ENCODE measurements around the gene RCAN3.
A peak's percentile ranks its signal among the peaks of the same experiment; 100 is the strongest.
"Not testable (repeated sequence)": the region's sequence is repeated elsewhere in the genome, so short reads cannot be mapped to it uniquely, and the experiment has no call there.

Gene RCAN3

DNA sequence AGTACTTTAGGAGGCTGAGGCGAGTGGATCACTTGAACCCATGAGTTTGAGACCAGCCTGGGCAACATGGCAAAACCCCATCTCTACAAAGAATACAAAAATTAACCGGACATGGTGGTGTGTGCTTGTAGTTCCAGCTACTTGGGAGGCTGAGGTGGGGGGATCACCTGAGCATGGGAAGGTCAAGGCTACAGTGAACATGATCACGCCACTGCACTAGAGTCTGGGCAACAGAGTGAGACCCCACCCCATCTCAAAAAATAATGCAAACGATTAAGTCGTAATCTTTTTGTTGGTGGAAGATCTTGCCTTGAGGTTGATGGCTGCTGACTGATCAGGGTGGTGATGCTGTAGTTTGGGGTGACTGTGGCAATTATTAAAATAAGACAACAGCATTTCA is 6.3 kb downstream of the RCAN3 start:
- DNase-seq (ENCODE audit: low spot score): no peak
- Mint-ChIP-seq H3K9me3 (no peaks in the 10 kb centered on the region), H3K4me1 (ENCODE audit: low read depth) (peaks cover 55% of the 10 kb centered on the region), H3K4me3 (peak overlapping the region; percentile 11), H3K27ac (no peak overlapping the region), H3K27me3 (ENCODE audit: low read depth) (no peaks in the 10 kb centered on the region), H3K36me3 (ENCODE audit: low read depth) (peaks cover 50% of the 10 kb centered on the region)

DNA sequence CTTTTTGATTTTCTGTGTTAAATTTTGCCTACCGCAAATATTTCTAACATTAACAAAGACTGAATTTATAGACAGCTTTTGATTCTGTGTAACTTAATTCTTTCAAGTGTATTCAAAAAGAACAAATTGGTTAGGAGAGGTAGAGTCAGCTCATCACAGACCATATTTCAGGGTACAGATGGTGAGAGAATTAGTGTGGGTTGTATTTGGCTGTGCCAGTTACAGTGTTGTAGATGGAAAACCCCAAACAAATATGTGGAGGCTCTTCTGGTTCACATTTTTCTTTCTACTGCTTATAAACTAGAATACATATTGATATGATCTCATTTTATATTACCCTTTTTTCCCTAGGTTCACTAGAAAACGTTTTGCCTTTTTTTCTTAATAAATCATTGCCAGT is 11.1 kb downstream of the RCAN3 start:
- H3K36me3 Mint-ChIP-seq (ENCODE audit: low read depth): peaks cover 49% of the 10 kb centered on the region
- no peak overlapping the region for H3K27ac Mint-ChIP-seq
- DNase-seq (ENCODE audit: low spot score): no peak
- H3K4me1 Mint-ChIP-seq (ENCODE audit: low read depth): peaks cover 24% of the 10 kb centered on the region
- no peak overlapping the region for H3K4me3 Mint-ChIP-seq
- H3K27me3 Mint-ChIP-seq (ENCODE audit: low read depth): no peaks in the 10 kb centered on the region
- no peaks in the 10 kb centered on the region for H3K9me3 Mint-ChIP-seq

DNA sequence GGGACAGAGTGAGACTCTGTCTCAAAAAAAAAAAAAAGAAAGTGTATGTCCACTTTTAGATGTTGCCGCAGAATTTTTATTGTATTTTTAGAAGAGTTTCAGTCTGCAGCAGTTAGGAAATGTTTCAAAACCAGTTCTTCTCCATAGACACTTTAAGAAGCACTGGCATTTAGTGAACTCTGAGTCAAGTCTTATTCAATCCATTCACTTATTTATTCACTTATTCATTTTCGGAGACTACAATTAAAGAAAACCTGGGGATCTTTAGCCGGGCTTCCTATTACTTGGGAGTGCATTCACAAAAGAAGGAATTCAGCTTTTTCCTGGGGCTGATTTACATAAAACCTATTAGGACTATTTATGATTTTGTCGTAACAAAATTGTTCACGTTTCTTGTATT is 12.3 kb downstream of the RCAN3 start:
- Mint-ChIP-seq H3K27me3 (ENCODE audit: low read depth) (no peaks in the 10 kb centered on the region), H3K4me1 (ENCODE audit: low read depth) (peaks cover 15% of the 10 kb centered on the region), H3K27ac (no peak overlapping the region), H3K36me3 (ENCODE audit: low read depth) (peaks cover 47% of the 10 kb centered on the region), H3K4me3 (no peak overlapping the region), H3K9me3 (no peaks in the 10 kb centered on the region)
- DNase-seq (ENCODE audit: low spot score): no peak

DNA sequence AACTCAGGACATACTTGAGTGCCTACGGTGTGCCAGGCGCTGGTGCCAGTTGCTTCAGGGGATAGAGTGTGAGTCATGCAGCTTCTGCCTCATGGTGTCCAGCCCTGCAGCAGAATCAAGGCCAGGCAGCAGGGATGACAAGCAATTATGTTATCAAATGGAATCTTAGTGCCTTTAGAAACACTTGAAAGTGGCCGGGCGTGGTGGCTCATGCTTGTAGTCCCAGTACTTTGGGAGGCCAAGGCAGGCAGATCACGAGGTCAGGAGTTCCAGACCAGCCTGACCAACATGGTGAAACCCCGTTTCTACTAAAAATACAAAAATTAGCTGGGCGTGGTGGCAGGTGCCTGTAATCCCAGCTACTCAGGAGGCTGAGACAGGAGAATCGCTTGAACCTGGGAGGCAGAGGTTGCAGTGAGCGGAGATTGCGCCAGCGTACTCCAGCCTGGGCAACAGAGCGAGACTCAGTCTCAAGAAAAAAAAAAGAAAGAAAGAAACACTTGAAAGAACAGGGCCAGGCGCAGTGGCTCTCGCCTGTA is 13.1 kb downstream of the RCAN3 start:
- H3K36me3 Mint-ChIP-seq (ENCODE audit: low read depth): peaks cover 45% of the 10 kb centered on the region
- not testable (repeated sequence) for DNase-seq (ENCODE audit: low spot score); H3K27ac Mint-ChIP-seq; H3K27me3 Mint-ChIP-seq (ENCODE audit: low read depth); H3K9me3 Mint-ChIP-seq; H3K4me3 Mint-ChIP-seq
- H3K4me1 Mint-ChIP-seq (ENCODE audit: low read depth): peaks cover 11% of the 10 kb centered on the region

DNA sequence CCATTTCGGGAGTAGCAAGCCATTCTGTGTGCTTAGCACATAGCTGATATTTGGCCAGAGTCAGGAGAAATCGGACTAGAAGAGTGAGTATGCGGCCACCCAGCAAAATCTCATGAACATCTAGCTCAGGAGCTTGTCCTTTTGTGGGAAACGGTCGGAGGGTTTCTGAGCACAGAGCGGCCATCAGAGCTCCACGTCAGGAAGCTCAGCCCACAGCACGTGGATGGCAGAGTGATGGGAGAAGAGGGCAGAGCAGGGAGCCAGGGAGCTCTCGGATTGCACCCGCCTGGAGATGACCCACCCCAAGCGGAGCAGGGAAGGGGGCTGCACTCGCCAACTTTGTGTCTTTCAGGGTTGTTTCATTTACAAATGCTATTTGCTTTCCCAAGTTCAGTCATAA is 13.9 kb downstream of the RCAN3 start:
- Mint-ChIP-seq H3K4me1 (ENCODE audit: low read depth) (peaks cover 11% of the 10 kb centered on the region), H3K36me3 (ENCODE audit: low read depth) (peaks cover 43% of the 10 kb centered on the region), H3K27ac (no peak overlapping the region), H3K27me3 (ENCODE audit: low read depth) (no peaks in the 10 kb centered on the region), H3K4me3 (no peak overlapping the region), H3K9me3 (peaks cover 4% of the 10 kb centered on the region)
- no peak for DNase-seq (ENCODE audit: low spot score)

DNA sequence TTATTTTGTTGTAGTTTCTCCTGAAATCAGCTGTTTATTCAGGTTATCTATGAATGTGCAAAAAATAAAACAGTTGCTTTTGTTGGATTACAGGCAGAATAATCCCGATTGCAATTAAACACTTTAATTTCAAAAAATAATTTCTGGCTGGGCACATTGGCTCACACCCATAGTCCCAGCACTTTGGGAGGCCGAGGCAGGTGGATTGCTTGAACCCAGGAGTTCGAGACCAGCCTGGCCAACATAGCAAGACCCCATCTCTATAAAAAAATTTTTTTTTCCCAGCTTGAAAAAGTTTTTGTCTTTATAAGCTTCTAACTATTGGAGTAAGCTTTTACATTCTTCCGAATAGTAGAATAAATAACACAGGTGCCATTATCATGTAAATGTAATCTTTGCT is 15.3 kb downstream of the RCAN3 start:
- H3K27me3 Mint-ChIP-seq (ENCODE audit: low read depth): no peaks in the 10 kb centered on the region
- peaks cover 48% of the 10 kb centered on the region for H3K36me3 Mint-ChIP-seq (ENCODE audit: low read depth)
- peaks cover 7% of the 10 kb centered on the region for H3K4me1 Mint-ChIP-seq (ENCODE audit: low read depth)
- peaks cover 4% of the 10 kb centered on the region for H3K9me3 Mint-ChIP-seq
- no peak overlapping the region for H3K27ac Mint-ChIP-seq
- no peak overlapping the region for H3K4me3 Mint-ChIP-seq
- DNase-seq (ENCODE audit: low spot score): no peak

DNA sequence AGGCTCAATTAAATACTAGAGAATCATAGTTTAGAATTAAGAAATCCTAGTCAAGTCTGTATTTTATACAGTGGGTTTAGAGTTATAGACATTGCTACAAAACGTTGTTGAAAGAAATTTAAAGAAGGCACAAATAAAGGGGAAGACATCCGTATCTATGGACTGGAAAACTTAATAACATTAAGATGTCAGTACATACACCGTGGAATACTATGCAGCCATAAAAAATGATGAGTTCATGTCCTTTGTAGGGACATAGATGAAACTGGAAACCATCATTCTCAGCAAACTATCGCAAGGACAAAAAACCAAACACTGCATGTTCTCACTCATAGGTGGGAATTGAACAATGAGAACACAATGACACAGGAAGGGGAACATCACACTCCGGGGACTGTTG is 17.6 kb downstream of the RCAN3 start:
- not testable (repeated sequence) for H3K9me3 Mint-ChIP-seq; H3K27ac Mint-ChIP-seq; H3K4me1 Mint-ChIP-seq (ENCODE audit: low read depth); H3K4me3 Mint-ChIP-seq; DNase-seq (ENCODE audit: low spot score); H3K27me3 Mint-ChIP-seq (ENCODE audit: low read depth)
- peaks cover 50% of the 10 kb centered on the region for H3K36me3 Mint-ChIP-seq (ENCODE audit: low read depth)

DNA sequence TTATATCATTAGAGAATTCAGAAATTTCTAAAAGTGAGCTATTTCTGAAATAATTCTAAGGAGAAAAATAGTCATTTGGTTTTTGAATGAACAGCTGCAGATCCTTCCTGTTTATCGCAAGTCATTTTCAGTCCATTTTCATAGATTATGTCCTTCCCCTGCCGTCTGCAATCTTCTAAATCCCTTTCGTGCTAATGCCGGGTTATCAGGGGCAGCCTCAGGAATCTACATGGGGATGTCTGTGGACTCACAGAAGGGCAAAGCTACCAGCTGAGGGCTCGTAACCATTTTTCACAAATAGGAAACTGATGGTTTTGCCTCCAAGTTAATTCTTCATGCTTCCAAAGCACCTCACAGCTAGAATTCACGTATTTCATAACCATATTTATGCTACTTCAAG is 23.0 kb downstream of the RCAN3 start:
- Mint-ChIP-seq H3K4me3 (no peak overlapping the region), H3K36me3 (ENCODE audit: low read depth) (peaks cover 40% of the 10 kb centered on the region), H3K27me3 (ENCODE audit: low read depth) (no peaks in the 10 kb centered on the region), H3K27ac (no peak overlapping the region), H3K4me1 (ENCODE audit: low read depth) (peaks cover 17% of the 10 kb centered on the region), H3K9me3 (no peaks in the 10 kb centered on the region)
- DNase-seq (ENCODE audit: low spot score): no peak

DNA sequence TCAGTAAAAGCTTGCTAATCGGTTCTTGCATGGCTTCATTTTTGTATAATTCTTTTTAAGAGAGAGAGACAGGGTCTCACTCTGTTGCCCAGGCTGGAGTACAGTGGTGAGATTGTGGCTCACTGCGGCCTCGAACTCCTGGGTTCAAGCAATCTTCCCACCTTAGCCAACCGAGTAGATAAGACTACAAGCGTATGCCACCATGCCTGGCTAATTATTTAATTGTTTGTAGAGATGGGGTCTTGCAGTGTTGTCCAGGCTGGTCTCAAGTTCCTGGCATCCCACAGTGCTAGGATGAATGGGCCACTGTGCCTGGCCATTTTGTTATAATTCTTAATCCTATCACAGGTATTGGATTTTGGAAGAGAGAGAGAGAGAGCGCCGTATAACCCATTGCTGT is 23.4 kb downstream of the RCAN3 start:
- H3K9me3 Mint-ChIP-seq: no peaks in the 10 kb centered on the region
- no peaks in the 10 kb centered on the region for H3K27me3 Mint-ChIP-seq (ENCODE audit: low read depth)
- H3K4me1 Mint-ChIP-seq (ENCODE audit: low read depth): peaks cover 17% of the 10 kb centered on the region
- no peak for DNase-seq (ENCODE audit: low spot score)
- no peak overlapping the region for H3K4me3 Mint-ChIP-seq
- peaks cover 39% of the 10 kb centered on the region for H3K36me3 Mint-ChIP-seq (ENCODE audit: low read depth)
- no peak overlapping the region for H3K27ac Mint-ChIP-seq

DNA sequence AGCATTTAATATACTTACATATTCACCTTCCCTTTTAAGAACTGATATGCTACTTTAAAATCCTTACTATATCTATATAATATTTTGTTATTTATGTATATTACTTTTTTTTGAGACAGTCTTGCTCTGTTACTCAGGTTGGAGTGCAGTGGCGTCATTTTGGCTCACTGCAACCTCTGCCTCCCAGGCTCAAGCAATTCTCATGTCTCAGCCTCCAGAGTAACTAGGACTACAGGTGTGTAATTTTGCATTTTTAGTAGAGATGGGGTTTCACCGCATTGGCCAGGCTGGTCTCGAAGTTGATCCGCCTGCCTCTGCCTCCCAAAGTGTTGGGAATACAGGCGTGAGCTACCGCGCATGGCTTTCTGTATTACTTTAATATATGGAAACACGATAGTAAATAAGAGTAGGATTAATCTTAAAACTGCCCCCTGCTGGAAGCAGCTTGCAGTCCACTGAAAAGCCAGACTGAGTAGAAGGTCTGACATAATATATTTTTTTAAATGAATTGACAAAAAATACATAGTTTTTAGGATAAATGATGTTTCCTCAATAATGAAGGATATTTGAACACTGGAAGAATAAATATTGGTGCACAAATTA is 24.4 kb downstream of the RCAN3 start:
- Mint-ChIP-seq H3K36me3 (ENCODE audit: low read depth) (peaks cover 44% of the 10 kb centered on the region), H3K27ac (no peak overlapping the region)

DNA sequence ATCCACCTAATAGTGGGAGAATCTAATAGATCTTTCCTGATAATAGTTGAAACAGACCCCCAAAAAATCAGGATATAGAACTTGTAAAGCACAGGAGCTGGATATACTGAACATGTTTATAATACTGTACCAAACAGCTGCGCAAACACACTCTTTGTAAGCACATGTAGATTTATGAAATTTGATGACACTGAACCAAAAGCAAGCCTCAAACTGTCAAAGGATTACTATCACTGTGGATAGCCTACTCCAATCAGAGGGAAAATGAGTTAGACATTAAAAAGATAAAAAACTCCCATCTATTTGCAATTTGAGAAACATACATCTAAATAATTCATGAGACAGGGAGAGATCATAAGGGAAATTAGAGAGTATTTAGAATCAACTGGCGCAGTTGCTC is 26.1 kb downstream of the RCAN3 start:
- H3K4me1 Mint-ChIP-seq (ENCODE audit: low read depth): peaks cover 23% of the 10 kb centered on the region
- no peak overlapping the region for H3K4me3 Mint-ChIP-seq
- no peaks in the 10 kb centered on the region for H3K27me3 Mint-ChIP-seq (ENCODE audit: low read depth)
- peaks cover 47% of the 10 kb centered on the region for H3K36me3 Mint-ChIP-seq (ENCODE audit: low read depth)
- H3K9me3 Mint-ChIP-seq: no peaks in the 10 kb centered on the region
- no peak overlapping the region for H3K27ac Mint-ChIP-seq
- DNase-seq (ENCODE audit: low spot score): no peak

More for the DNA sequence above, 24.4 kb downstream of the RCAN3 start:
- H3K27me3 Mint-ChIP-seq (ENCODE audit: low read depth): no peaks in the 10 kb centered on the region
- H3K4me1 Mint-ChIP-seq (ENCODE audit: low read depth): peaks cover 17% of the 10 kb centered on the region
- no peak for DNase-seq (ENCODE audit: low spot score)
- no peak overlapping the region for H3K4me3 Mint-ChIP-seq
- H3K9me3 Mint-ChIP-seq: no peaks in the 10 kb centered on the region

DNA sequence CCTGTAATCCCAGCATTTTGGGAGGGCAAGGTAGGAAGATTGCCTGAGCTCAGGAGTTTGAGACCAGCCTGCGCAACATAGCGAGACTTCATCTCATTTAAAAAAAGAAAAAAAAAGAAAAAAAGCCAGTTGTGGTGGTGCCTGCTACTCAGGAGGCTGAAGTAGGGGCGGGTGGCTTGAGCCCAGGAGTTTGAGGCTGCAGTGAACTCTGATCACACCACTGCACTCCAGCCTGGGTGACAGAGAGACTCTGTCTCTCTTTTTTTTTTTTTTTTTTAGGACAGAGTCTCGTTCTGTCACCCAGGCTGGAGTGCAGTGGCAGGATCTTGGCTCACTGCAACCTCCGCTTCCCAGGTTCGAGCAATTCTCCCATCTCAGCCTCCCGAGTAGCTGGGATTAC is 26.7 kb downstream of the RCAN3 start:
- Mint-ChIP-seq H3K4me1 (ENCODE audit: low read depth) (peaks cover 27% of the 10 kb centered on the region), H3K27ac (peak overlapping the region; percentile 26), H3K36me3 (ENCODE audit: low read depth) (peaks cover 51% of the 10 kb centered on the region)
- not testable (repeated sequence) for H3K9me3 Mint-ChIP-seq; H3K27me3 Mint-ChIP-seq (ENCODE audit: low read depth); DNase-seq (ENCODE audit: low spot score); H3K4me3 Mint-ChIP-seq

DNA sequence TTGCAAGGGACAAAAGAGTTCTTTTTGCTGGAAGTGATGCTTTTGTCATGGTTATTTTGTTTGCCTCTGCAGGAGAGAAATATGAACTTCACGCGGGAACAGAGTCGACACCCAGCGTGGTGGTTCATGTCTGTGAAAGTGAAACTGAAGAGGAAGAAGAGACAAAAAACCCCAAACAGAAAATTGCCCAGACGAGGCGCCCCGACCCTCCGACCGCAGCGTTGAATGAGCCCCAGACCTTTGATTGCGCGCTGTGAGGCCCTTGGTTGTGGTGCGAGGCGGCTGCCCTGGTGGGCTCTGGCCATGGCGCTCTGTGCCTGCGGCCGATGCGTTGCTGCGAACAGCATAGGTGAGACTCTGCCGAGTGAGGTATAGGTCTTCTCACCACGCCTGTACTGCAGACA is 32.4 kb downstream of the RCAN3 start:
- no peaks in the 10 kb centered on the region for H3K9me3 Mint-ChIP-seq
- H3K27me3 Mint-ChIP-seq (ENCODE audit: low read depth): no peaks in the 10 kb centered on the region
- DNase-seq (ENCODE audit: low spot score): peak; percentile 75
- H3K4me3 Mint-ChIP-seq: peak overlapping the region; percentile 84
- H3K36me3 Mint-ChIP-seq (ENCODE audit: low read depth): peaks cover 64% of the 10 kb centered on the region
- H3K27ac Mint-ChIP-seq: peak overlapping the region; percentile 96
- peaks cover 36% of the 10 kb centered on the region for H3K4me1 Mint-ChIP-seq (ENCODE audit: low read depth)

DNA sequence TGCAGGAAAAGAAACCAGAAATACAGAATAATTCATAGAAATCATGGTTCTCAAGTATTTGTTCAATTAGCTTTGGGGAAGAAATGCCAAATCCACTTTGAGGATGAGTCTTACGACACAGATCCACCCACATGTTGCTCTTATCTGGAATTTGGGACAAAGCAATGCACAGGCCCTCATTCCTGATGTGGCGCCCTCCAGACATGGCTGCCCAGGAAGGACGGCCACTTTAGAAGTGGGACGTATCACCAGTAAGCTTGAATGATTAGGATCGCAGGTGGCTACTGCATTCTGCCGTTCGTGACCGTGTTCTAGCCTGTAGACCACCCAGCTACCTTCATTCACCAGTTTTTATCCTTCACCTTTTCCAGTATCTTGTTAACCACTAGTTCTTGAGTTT is 33.1 kb downstream of the RCAN3 start:
- Mint-ChIP-seq H3K27me3 (ENCODE audit: low read depth) (no peaks in the 10 kb centered on the region), H3K4me1 (ENCODE audit: low read depth) (peaks cover 43% of the 10 kb centered on the region), H3K36me3 (ENCODE audit: low read depth) (peaks cover 65% of the 10 kb centered on the region), H3K4me3 (peak overlapping the region; percentile 84), H3K27ac (peak overlapping the region; percentile 96), H3K9me3 (no peaks in the 10 kb centered on the region)
- no peak for DNase-seq (ENCODE audit: low spot score)

DNA sequence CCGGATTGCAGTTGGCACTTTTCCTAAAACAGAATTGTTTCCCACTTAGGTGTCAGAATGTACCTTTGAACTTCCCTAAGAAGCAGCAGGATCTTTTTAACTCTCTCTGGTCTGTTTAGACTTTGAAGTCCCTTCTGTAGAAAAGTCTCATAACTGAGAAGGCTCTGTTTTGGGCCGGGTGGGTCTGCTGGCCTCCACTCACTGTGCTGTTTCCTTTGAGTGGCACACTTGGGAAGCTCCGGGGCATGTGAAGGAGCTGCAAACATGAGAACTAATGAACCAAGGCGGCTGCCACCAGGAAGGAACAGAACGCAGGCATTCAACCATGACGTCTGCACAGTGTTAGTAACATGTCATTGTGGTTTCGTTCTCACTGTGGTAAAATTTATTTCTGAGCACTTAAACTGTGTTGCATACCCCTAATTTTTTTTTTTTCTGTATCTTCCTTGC is 33.8 kb downstream of the RCAN3 start:
- Mint-ChIP-seq H3K36me3 (ENCODE audit: low read depth) (peaks cover 64% of the 10 kb centered on the region), H3K27ac (peak overlapping the region; percentile 96), H3K9me3 (no peaks in the 10 kb centered on the region), H3K27me3 (ENCODE audit: low read depth) (no peaks in the 10 kb centered on the region), H3K4me1 (ENCODE audit: low read depth) (peaks cover 49% of the 10 kb centered on the region), H3K4me3 (peak overlapping the region; percentile 84)
- peak; percentile 56 for DNase-seq (ENCODE audit: low spot score)
